GM18520 (cell line): ENCODE results near the gene CDKAL1.

Source experiments
- ATAC-seq: cut with Tn5 transposase; IDR thresholded peaks from one replicate; pipeline ENCODE4 v1.9.1; 2021; ENCODE audit not compliant: unreplicated experiment

Gene CDKAL1

DNA sequence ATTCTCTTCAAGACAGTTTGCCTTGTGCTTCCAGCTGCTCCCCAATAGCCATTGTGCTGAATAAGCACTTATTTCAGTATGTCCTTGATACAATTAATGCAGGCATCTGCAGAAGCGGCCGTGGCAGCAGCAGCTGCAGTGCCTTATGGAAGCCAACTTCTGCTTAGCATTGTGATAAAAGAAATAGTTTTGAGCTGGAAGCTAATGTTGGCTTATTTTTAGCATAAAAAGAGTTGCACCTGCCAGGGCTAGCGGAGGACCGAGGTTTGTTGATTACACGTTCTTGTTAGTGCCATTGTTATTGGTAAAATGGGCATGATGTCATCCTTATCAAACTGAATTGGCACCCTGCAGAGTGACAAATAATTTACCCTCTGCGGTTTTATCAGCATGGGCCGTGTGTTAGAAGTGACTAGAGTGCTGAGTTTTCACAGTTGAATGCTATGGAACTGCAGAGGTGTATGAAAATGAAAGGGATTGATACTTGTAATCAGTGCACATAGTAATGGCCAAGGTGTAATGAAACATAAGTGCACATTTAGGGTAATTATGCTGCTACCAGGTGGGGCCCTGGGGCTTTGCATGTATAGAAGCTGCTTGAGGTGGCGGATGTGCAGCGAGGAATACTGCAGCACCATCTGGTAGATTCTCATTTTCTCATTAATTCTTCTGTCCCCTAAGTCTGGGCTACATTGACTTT is 334.3 kb downstream of the CDKAL1 start:
- no peak for ATAC-seq

DNA sequence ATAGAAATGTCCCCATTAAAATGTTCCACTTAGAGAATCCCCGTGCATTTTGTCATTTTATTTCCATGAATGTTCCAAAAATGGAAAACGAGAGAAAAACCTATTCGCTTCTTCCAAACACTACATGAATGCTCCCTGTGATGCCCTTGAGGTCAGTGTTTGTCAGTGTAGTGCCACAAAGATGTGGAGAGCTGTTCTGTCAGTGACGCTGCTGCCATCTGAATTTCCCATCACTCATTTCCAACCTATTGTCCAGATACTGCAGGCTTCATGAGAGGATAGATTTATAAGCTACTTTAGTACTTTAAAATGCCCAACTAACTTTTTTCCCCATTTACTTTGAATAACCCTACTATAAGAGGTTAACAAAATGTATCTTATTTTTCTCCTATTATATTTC is 335.8 kb downstream of the CDKAL1 start:
- no peak for ATAC-seq

DNA sequence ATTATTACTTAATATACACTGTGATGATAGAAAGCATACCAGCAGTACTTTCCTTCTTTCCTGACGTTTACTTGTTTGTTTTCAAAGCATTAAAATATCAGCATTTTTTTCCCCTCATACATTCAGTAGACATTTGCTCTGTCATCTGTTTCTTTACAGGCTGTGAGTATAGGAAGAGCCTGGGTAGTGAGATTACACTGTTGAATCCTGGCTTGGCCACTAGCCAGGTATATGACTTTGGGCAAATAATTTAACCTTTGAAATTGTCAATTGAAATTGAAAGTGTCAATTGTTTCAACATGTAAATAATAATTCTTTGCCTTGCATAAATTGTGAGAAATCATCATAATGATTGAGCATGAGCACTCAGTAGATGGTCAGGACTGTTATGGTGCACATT is 336.2 kb downstream of the CDKAL1 start:
- no peak for ATAC-seq

DNA sequence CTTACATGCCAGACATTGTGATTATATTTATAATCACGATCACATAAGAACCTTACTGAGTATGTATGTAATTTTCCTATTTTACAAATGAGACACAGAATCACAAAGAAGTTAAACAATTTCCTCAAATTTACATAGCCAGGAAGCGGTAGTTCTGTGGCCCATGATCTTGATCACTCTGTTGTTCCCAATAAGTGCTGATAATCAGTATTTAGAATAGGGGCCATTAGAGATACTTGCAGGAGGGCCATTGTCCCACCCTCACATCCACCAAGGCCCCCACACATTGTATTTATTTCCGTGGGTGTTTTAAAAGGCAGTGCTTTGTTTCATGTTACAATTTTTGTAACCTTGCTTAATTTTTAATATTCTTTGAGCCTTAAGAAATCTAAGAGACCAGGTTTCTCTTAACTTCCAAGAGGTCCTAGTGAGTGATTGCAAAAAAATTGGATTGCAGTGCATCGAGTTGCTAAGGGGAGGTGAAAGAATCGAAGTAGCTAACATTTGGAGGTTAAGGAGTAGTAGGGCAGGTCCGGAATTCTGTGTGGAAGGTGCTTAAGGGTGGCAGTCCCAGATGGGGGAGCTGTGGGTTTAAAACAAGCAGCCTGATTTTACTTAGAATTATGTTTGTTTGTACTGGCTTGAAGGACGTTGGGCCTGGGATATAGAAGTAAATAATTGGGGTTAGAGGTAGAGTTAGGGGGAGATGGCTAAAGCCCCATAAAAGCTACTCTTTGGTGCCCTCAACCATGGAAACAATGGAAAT is 339.4 kb downstream of the CDKAL1 start:
- no peak for ATAC-seq

DNA sequence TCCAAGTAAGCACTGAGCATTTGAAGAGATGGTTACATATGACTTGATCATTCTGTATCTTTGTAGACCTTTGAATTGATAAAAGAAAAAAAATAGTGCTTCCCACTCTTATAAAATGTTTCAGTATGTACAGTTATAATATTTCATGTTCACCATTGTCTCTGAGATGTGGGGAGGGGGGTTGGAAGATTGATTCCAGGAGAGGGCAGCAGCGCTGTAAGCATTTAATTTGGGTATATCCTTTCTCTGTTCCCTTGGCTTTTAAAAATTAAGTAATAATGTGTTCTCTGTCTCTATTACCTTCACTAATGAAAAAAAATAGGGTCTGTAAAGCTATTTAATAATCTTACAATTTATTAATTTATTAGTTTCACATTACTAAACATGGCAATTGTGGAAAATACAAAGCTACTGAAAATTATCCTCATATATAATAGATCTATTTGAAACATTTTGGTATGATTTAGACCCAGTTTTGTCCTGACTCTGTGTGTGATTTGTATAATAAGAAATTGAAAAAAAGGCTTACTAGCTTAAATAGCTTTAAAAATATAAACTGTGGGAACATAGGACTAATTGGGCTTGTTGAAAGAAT is 341.2 kb downstream of the CDKAL1 start:
- ATAC-seq, result no peak

DNA sequence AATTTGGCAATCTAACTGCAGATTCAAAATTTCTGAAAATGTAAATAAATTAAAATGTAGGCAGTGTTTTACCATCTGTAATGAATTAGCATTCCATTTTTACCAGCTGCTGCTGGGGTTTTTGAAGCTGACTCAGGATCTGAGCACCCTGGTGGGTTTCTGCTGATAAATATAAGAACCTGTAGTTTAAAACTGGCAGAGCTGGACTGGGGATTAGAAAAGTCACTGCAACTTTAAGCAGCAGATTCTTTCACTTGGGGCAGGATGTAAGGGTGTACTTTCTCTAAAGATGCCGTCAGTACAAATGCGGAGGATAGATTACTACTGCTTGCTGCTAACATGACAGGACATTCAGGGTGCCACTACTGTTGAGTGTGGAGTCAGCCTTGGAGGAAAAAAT is 341.8 kb downstream of the CDKAL1 start:
- ATAC-seq, result no peak

DNA sequence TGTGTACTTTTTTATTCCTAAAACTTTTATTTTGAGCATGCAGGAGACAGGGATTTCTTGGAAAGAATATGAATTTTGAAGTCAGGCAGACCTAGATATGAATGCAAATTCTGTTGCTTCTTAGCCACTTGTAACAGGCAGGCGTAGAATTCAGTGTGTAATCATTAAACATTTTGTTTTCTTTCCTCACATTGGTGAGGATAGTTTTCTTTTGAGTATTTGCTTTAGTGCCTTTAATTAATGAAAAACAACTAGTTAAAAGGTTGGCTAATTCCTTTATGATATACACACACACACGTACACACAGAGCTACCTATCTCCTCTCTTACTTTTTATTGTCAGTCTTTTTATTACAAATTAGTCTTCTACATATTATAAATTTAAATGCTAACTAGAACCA is 342.3 kb downstream of the CDKAL1 start:
- ATAC-seq, result no peak

DNA sequence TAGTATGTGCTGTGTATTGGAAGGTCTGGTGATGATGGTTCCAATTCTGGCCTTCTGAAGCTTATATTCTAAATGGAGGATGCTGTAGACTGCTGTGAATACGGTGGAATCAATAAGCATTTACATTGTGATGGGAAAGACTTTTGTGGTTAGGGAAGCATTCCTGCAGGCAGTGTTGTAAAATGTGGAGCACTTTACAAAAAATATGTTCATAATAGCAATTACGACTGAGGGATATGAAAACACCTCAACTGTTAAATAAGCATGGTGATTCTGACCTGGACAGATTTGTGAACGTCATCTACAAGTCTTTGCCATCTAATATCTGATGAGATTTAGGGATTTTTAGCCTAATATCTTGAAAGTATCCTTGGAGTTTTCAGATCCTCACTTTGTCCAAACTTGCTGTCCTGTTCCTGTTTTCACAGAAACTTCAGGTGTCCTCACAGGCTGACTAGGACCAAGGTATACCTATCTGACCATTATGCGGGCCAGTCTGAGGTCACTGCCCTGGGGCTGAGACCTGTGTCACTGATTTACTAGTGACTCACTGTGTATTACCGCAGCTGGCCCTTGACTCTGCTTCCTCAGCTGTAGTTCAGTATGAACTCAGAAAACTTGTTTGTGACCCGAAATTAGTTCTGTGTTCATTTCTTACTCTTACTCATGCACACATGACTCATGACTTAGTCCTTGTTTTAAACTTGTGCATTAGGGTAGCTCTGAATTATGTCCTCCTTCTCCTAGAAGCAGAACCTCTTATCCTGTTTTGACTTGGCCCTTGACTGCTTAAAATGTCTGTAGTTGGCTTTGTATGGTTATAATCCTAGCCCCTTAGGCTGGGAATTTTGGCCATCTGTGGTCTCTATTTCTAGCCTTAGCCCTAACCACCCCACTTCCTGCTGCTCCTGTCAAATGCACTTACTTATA is 343.0 kb downstream of the CDKAL1 start:
- ATAC-seq, result peak; percentile 99

DNA sequence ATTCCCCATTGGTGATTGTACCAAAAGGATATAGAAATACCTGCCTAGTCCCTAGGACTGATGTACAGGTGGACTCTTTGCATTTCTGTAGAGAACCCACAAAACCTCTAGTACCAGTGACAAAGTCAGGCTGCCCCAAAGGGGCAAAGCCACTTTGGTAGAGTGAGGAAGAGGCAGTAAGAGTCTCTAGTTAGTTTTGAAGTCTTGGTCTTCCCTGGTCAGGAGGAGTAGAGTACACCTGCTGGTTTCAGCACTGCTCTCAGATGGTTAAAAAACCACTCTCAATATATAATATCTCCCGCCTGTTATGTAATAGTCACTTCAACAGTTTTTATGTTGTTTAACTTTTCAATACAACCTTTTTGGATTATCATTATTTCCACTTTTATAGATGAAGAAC is 344.9 kb downstream of the CDKAL1 start:
- no peak for ATAC-seq

DNA sequence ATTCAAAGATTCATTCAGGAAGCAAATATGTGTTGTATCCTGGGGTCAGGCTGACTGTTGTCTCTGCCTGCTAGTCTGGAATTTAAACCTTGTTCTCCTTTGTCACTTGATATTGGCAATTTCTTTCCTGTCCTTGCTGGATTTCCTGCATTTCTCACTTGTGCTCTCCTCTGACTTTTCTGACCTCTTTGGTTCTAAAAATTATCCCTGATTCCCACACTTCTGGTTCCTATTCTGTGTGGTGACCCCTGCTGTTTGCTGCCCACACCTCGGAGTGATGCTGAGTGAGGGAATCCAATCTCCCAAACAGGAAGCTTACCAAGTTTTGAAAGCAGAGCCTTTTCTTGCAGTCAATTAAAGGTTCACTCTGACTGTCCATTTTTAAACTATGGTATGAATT is 345.3 kb downstream of the CDKAL1 start:
- no peak for ATAC-seq

DNA sequence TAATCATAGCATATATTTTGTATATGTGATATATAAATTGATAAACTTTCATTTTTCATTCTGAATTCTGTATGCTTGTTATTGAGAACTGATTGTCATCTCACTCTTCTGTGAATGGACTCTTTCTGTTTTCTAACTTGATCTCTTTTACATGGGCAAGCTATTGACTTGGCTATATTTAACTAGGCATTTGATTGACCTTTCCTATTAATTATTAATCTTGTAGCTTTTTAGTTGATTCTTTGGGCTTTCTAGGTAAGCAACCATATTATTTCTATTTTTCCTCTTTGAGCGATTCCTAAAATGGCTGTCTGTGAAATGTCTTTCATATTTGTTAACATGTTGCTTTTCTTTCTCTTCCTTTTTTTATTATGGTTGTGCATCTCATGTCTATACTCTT is 347.1 kb downstream of the CDKAL1 start:
- ATAC-seq, result no peak

DNA sequence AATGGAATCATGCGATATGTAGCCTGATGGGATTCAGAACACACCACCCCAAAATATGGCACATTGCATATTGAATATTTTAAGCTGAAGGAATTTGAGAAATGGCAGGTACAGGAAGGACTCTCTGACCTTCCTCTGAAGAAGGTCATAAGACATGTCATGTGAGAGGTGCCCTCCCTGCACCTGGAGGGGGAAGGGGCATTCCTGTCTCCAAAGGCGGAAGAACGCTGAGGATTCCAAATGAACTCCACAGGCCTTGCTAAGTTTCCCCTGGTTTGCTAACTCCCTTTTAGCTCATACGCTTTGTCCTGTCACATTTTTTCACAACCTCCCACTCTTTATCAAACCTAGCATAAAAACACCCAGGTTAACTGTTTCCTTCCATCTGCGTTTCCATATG is 347.8 kb downstream of the CDKAL1 start:
- ATAC-seq, result no peak

DNA sequence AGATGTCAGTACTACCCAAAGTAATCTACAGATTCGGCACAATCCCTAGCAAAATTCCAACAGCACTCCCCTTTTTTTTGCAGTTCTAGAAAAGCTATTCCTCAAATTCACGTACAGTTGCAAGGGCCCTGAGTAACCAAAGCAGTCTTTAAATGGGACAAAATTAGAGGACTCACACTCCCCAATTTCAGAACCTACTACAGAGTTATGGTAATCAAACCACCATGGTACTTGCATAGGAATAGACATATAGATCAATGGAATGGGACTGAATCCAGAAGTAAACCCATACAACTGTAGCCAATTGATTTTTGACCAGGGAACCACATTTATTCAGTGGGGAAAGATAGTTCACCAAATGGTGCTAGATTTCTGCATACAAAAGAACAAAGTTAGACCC is 350.8 kb downstream of the CDKAL1 start:
- ATAC-seq, result no peak

DNA sequence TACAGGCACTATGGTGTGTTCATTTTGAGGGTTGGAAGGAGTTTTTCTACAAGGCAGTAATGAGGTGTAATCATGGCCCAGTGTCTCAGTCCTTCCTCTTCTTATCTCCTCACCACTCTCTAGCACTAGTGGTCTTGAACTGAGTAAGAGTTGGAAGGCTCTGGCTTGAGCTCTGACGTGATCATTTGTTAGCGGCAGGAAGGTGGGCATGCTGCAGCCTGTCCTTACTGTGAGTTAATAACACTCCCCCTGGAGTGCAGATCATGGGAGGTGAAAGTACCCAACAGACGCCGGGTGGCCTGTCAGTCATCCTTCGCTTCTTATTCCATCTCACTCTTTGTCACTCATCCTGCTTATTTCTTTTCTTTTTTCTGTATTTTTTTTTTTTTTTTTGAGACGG is 356.9 kb downstream of the CDKAL1 start:
- no peak for ATAC-seq

DNA sequence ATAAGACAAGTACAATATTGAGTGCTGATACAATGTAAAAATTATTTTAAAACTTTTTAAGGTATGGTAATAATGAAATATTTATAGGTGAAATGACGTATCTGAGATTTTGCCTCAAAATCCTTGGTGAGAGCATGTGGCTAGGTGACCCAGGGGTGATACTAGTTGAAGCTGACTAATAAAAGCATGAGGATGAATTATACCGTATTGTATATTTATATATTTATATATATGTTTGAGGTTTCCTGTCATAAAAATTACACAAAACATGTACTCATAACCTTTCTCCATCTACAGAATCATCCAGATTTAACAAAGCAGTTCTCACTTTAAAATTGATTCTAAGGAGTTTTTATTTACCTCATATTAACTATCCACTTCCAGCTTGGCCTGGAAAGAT is 358.1 kb downstream of the CDKAL1 start:
- no peak for ATAC-seq

DNA sequence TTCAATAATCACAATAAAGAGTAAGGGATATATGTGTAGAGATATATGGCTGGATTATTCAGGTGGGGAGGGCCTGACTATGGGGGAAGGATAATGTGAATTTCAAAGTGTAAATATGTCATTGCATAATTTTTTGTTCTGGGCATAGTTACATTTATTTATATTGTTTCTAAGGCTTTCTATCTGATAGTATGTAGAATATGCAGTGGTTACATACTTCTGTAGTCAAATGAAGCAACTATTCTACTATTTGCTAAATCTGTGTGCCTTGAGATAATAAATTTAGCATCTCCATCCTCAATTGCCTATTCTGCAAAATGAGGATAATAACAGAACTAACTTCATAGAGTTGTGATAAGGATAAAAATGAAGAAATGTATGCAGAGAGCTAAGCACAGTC is 359.2 kb downstream of the CDKAL1 start:
- no peak for ATAC-seq

DNA sequence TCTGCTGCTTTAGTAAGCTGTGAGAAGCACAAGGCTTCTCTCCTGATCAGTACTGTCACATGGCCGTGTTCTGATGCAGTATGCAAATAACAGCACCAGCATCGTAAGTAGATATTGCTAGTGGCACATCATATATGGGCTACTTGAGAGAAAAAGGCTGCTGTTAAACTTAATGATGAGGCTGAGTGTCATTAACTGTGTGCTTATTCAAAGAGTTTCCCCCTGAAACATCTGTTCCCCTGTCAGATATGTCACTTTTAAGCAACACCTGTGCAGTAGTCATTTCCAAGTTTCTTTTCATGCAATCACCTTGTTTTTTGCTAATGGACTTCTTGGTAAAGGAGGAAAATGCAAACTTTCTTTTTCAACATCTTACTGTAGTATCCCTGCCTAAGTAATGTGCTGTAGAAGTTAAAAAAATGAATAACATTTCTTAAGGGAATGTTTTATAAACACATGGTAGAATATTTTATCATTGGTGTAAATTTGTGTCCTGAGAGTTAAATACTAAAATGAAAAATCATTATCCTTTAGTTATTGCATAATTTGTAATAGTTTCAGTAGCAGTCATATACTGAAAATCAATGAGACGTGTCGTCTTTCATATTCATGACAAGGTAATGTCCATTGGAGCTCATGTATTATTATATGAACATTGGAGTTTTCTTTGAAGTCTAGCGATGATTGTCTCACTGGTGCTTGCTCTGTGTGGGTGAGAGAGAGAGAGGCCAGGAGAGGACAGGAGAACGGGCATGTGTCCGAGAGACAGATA is 366.3 kb downstream of the CDKAL1 start:
- ATAC-seq, result peak; percentile 92

DNA sequence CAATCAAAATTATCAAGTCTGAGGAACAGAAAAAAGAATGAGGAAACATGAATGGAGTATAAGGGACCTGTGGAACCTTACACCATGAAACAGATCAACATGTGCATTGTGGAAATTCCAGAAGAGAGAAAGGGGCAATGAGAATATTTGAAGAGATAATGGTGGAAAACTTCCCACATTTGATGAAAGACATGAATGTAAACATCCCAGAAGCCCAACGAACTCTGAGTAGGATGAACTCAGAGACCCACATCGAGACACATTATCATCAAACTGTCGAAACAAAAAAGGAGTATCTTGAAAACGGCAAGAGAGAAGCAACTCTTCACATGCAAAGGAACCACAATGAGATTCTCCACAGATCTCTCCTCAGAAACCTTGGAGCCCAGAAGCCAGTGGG is 371.1 kb downstream of the CDKAL1 start:
- no peak for ATAC-seq

DNA sequence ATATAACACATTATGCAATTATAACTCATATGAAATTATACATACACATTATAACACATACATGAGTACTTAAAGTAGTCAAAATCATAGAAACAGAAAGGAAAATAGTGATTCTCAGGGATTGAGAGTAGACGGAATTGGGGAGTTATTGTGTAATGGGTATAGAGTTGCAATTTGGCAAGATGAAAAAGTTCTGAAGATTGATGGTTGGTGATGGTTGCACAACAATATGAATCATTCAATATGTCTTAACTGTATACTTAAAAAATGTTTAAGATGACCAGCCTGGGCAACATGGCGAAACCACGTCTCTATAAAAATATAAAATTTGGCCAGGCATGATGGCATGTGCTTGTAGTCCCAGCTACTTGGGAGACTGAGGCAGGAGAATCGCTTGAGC is 372.7 kb downstream of the CDKAL1 start:
- ATAC-seq, result no peak

DNA sequence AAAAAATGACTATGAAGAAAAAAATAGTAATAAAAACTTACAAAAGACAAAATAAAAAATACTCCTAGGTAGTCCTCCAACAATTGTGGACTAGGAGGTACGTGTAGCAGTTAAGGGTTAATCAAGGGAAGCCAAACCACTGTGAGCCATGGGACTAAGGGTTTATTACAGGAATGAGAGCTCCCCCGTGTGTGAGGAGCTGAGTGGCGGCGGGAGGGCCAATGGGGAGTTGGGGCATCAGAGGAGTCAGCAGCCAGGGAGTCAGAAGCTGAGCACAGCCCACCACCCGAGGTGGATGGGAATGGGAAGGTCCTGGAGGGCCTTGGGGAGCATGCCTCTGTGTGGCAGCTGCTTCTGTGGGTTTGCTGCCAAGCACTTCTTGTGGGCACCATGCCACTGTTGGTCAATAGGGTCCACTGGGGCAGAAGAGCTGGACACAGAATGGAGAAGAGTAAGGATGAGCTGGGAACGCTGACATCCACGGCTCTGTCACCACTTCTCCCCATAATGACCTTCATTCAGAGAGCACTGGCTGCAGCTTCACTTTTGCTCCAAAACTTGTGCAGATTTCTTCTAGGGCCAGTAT is 373.3 kb downstream of the CDKAL1 start:
- ATAC-seq, result no peak
